GM12801 (cell line): Measurements from ENCODE around the gene KIF5A.

Experiments
- TF ChIP-seq, protein P1 (sequence below): IDR thresholded peaks from one replicate; pipeline ENCODE4 v1.5.1; 2011; ENCODE audit warnings: control low read depth; ENCODE audit not compliant: insufficient read length; ENCODE audit errors: extremely low read depth

The KIF5A gene

DNA sequence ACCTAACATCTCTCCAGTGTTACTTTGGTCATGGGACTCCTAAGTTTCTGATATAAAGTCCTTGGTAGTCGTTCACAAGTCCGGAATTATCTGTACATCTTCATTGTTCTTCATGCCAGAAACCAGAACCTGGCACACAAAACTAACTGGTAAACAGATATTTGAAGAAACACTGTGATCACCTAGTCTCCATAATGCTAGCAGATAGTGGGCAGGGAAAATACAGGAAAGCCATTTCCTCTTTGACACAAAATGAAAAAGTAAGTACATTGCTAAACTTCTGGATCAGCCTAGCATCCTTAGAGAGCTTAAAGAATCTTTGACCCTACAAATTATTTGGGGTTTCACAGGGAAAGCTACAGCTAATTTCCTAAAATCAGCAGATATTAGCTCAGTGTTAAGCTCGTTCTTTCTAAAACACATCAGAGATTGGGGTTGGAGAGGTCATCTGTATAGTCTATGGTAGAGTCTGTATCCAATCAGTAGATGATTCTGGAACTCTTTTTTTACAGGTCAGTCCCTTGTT lies 34.4 kb upstream of the KIF5A start:
- TF ChIP-seq, protein P1, sequence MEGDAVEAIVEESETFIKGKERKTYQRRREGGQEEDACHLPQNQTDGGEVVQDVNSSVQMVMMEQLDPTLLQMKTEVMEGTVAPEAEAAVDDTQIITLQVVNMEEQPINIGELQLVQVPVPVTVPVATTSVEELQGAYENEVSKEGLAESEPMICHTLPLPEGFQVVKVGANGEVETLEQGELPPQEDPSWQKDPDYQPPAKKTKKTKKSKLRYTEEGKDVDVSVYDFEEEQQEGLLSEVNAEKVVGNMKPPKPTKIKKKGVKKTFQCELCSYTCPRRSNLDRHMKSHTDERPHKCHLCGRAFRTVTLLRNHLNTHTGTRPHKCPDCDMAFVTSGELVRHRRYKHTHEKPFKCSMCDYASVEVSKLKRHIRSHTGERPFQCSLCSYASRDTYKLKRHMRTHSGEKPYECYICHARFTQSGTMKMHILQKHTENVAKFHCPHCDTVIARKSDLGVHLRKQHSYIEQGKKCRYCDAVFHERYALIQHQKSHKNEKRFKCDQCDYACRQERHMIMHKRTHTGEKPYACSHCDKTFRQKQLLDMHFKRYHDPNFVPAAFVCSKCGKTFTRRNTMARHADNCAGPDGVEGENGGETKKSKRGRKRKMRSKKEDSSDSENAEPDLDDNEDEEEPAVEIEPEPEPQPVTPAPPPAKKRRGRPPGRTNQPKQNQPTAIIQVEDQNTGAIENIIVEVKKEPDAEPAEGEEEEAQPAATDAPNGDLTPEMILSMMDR: no peak

DNA sequence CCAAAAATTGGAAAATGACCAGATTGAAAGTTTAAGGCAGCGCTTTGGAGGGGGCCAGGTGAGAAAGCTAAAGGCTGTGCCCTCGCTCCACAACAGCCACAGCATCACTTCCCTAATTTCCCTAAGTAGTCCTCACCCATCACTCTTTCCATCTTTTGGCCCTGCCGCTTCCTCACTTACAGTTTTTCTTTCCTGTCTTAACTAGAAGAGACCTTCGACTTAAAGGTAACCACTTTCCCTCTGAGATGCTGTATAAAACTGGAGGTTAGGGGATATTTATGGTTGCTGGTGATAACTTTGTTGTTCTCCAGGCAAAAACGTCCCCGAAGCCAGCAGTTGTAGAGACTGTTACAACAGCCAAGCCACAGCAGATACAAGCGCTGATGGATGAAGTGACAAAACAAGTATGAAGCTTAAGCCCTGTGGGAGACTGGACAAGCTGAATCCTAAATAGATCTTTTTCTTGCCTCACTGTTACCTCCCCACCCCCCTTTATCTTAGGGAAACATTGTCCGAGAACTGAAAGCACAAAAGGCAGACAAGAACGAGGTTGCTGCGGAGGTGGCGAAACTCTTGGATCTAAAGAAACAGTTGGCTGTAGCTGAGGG lies 33.8 kb upstream of the KIF5A start:
- TF ChIP-seq, protein P1: no peak

DNA sequence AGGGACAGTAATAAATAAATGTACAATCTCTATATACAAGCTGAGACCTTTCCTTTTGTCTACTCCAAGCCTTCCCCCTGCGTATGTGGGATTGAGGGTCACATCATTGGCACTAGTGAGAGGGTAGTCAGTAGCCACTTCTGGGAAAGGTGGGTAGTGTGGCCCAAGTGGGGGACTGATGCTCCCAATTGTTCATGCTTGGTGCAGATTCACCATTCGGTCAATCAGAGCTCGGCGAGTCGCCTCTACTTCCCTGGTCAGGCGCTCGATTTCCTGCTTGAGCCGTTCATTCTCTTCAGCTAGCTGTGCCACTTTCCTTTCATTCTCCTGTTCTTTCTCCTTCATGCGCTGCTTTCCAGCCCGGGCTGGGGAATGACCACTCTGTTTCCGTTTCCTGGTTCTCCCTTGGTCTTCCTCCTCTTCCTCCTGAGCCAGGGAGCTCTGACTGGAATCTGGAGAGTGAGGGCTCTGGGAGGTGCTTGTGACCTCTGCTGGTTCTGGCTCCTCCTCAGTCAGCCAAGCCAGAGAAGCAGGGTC lies 33.2 kb upstream of the KIF5A start:
- TF ChIP-seq, protein P1: no peak

DNA sequence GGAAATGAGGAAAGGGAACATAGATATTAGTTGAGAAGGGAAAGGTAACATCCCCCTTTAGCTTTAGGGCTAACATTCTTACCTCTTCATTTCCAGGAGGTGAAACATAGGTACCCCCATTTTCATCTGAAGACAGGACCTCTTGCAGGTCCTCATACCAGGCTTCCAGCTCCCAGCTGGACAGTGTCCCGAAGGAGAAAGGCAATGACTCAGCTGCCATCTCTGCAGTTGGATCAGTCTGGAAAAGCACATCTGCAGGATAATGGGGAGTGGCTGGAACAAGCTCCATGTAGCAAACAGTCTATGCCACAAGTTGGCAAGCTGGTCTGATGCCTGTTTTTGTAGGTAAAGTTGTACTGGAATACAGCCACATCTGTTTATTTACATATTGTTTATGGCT lies 32.7 kb upstream of the KIF5A start:
- TF ChIP-seq, protein P1: no peak

DNA sequence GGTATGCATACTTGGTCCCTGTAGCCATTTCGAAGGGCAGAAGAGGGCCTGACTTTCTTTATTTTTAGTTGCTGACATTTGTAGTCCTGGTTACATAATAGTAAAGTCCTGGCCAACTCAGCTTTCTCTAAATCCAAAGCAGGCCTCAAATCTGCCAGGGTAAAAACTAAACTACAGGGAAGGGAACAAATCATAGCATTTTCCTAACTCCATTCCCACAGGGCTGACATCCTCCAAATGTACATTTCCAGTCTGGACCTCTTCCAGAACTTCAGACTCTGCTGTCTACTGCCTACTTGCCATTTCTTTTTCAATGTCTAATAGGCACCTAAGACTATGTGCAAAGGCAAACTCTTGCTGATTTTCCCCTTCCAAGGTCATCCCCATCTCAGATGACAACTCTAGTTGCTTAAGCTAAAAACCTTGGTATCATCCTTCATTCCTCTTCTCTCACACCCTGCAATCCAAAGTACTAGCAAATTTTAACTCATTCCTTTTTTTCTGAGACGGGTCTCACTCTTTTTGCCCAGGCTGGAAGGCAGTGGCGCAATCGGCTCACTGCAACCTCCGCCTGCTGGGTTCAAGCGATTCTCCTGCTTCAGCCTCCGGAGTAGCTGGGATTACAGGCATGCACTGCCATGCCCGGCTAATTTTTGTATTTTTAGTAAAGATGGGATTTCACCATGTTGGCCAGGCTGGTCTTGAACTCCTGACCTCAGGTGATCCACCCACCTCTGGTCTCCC lies 31.5 kb upstream of the KIF5A start:
- TF ChIP-seq, protein P1: no peak

DNA sequence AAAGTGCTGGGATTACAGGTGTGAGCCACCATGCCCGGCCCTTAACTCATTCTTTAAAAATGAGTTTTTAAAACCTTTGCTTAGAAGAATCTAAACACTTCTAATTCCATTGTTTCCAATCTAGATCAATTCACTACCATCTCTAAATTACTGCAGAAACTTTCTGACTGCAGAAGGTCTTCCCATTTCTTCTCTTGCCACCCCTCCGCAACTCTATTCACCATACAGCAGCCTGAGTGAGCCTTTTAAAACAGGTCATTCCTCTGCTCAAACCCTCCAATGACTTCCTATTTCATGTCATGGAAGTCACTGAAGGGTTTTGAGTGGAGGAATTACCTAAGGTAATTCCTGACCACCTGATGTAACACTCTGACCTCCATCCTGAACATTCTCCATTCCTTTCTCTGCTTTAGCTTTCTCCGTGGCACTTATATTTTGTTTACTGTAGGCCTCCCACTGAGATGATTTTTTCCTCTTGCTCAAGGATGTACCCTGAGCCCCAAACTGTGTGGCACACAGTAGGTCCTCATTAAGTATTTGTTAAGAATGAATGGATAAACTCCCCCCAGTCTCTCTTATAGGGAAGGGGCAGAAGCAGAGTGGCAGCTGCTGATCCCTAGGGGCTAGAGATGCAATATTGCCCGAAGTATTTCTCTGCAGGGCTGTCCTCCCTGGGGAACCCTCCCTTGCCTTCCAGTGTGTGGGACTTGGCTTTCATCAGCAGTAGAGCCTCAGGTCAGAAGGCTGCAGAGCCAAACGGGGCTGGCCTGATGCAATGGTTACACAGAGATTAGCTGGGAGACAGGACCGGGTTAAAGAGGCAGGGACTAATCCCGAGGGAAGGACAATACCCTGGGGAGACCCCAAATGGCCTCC lies 30.7 kb upstream of the KIF5A start:
- TF ChIP-seq, protein P1: no peak

DNA sequence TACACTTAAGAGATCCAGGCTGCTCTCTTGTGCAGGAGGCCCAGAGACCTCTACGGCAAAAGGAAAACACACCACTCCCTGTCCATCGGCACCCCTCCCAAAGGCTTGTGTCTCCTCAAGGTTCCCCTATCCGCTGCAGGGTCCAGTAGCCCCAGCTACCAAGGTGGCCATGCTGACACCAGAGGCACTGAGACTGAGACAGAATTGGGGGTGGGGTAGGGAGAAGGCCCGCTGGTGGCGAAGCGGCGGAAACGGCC lies 30.1 kb upstream of the KIF5A start:
- TF ChIP-seq, protein P1: no peak
